NCI-H146 treated with DMSO at 0.1 percent for 48 hours (cell line): ENCODE measurements around the gene SPTBN1.

Source experiments
- DNase-seq: peaks from one replicate; lab custom pipeline; 2025; ENCODE audit not compliant: unreplicated experiment; lab: John Stamatoyannopoulos, UW

The SPTBN1 gene

GRCh38 chr2:54667726-54668650, 211.9 kb downstream of the SPTBN1 start:
- DNase-seq: no peak

- DNase-seq: no peak
Observed at GRCh38 chr2:54668711-54669110, 212.6 kb downstream of the SPTBN1 start.

GRCh38 chr2:54669677-54670484, 213.8 kb downstream of the SPTBN1 start:
- no peak for DNase-seq

GRCh38 chr2:54670485-54671009, 214.4 kb downstream of the SPTBN1 start:
- DNase-seq: no peak

GRCh38 chr2:54671010-54671409, 214.9 kb downstream of the SPTBN1 start:
- no peak for DNase-seq

- no peak for DNase-seq
Observed at GRCh38 chr2:54671875-54672589, 215.9 kb downstream of the SPTBN1 start.

GRCh38 chr2:54672590-54673456, 216.7 kb downstream of the SPTBN1 start:
- no peak for DNase-seq

GRCh38 chr2:54673501-54673998, 217.4 kb downstream of the SPTBN1 start:
- DNase-seq: no peak

- no peak for DNase-seq
Observed at GRCh38 chr2:54675281-54675680, 219.2 kb downstream of the SPTBN1 start.

- no peak for DNase-seq
Observed at GRCh38 chr2:54675738-54676137, 219.6 kb downstream of the SPTBN1 start.

- DNase-seq: no peak
Observed at GRCh38 chr2:54676656-54677055, 220.5 kb downstream of the SPTBN1 start.

- DNase-seq: no peak
Observed at GRCh38 chr2:54677476-54678265, 221.5 kb downstream of the SPTBN1 start.

- DNase-seq: no peak
Observed at GRCh38 chr2:54678719-54679118, 222.6 kb downstream of the SPTBN1 start.

- DNase-seq: no peak
Observed at GRCh38 chr2:54680397-54681041, 224.4 kb downstream of the SPTBN1 start.

GRCh38 chr2:54681416-54681815, 225.3 kb downstream of the SPTBN1 start:
- DNase-seq: no peak

GRCh38 chr2:54683596-54683995, 227.5 kb downstream of the SPTBN1 start:
- DNase-seq: no peak

GRCh38 chr2:54685263-54685775, 229.2 kb downstream of the SPTBN1 start:
- DNase-seq: no peak

- no peak for DNase-seq
Observed at GRCh38 chr2:54687595-54688152, 231.5 kb downstream of the SPTBN1 start.
